Gastroesophageal sphincter (tissue), 4 donors: ENCODE measurements around the gene CLASP2. TPM values are rescaled to one million over a fixed set of nuclear protein-coding genes. Genes with fewer than 3 reads are reported as not detected.
A peak's percentile ranks its signal among the peaks of the same experiment; 100 is the strongest.

Experiments
- ATAC-seq: fragments of 150-250 bp; one replicate; pipeline ENCODE4 v1.9.1; 2016; ENCODE audit warnings: mild to moderate bottlenecking, moderate library complexity
- H3K27ac ChIP-seq, 4 donors: fragments of 200-600 bp; sonication (generic) in 3 of 4; 1 replicate in 3 of 4; 2 replicates in 1 of 4; pipeline ENCODE4 v1.5.1; 2016 to 2019
- H3K27me3 ChIP-seq: fragments of 200-600 bp; sonication (generic); one replicate; pipeline ENCODE4 v1.5.1; 2019
- H3K36me3 ChIP-seq, 2 donors: fragments of 200-600 bp; sonication (generic); one replicate each; pipeline ENCODE4 v1.5.1; 2019; ENCODE audit warnings: control low read depth in 1 of 2
- H3K4me1 ChIP-seq, 3 donors: fragments of 200-600 bp; sonication (generic); 1 replicate in 2 of 3; 2 replicates in 1 of 3; pipeline ENCODE4 v1.5.1; 2016 to 2019; ENCODE audit warnings: control low read depth in 2 of 3
- H3K4me3 ChIP-seq, 2 donors: fragments of 200-600 bp; sonication (generic); one replicate each; pipeline ENCODE4 v1.5.1; 2019; ENCODE audit warnings: mild to moderate bottlenecking in 1 of 2, moderate library complexity in 1 of 2
- H3K9me3 ChIP-seq, 3 donors: fragments of 200-600 bp; sonication (generic); one replicate each; pipeline ENCODE4 v1.5.1; 2017 to 2019; ENCODE audit warnings: control low read depth in 2 of 3
- CTCF ChIP-seq, 4 experiments: fragments of 200-600 bp in 2 of 4; fragments of 450-650 bp in 2 of 4; sonication (generic) in 1 of 4; IDR thresholded peaks; one replicate each; pipeline ENCODE4 v1.5.1; 2017 to 2019; ENCODE audit warnings: antibody characterized with exemption in 4 of 4, mild to moderate bottlenecking in 2 of 4, moderate library complexity in 2 of 4
- EP300 ChIP-seq: sonication (generic); formaldehyde crosslinking; IDR thresholded peaks from one replicate; pipeline ENCODE4 v1.6.1; 2017; ENCODE audit warnings: antibody characterized with exemption, mild to moderate bottlenecking
- POLR2A ChIP-seq, 2 donors: fragments of 450-650 bp; IDR thresholded peaks; one replicate each; pipeline ENCODE4 v1.6.1; 2017; ENCODE audit warnings: antibody characterized with exemption in 2 of 2, mild to moderate bottlenecking in 2 of 2, moderate library complexity in 1 of 2
- POLR2AphosphoS5 ChIP-seq: sonication (generic); formaldehyde crosslinking; IDR thresholded peaks from one replicate; pipeline ENCODE4 v1.6.1; 2017; ENCODE audit warnings: antibody characterized with exemption
- WGBS, 2 donors: methylation state at CpG; one replicate each; pipeline ENCODE4 v1.1.5; 2018; ENCODE audit warnings: low coverage in 1 of 2; 5-methylcytosine and 5-hydroxymethylcytosine counted together
- total RNA-seq, 4 donors: library from RNA; depleted of rRNA; stranded (reverse); fragments of >200 nt; gene quantifications; one replicate each; pipeline ENCODE4 v1.1.0, GENCODE V29; 2016

Gene CLASP2
- total RNA-seq, 4 donors from 2014 or later, result 45.3 to 90.7 (median 54.1) TPM

GRCh38 chr3:33729993-33730392 is 11.9 kb upstream of the CLASP2 start:
- no peak for ATAC-seq
- Histone ChIP-seq H3K36me3 (no peaks in the 10 kb centered on the region), H3K4me1 (no peaks in the 10 kb centered on the region), H3K4me3 (no peak overlapping the region), H3K27me3 (no peaks in the 10 kb centered on the region), H3K9me3 (no peaks in the 10 kb centered on the region), H3K27ac (no peak overlapping the region)
- 82 to 87% methylated on average over 3 of the region's 3 CpGs for WGBS, 2 donors
- no peak for TF ChIP-seq CTCF (IDR thresholded peaks at IDR 0.05)
- no peak for TF ChIP-seq EP300
- no peak for TF ChIP-seq POLR2A (IDR thresholded peaks at IDR 0.05)
- no peak for TF ChIP-seq POLR2AphosphoS5

- WGBS, 2 donors, result 90 to 100% methylated on average over 2 of the region's 2 CpGs
- no peak for ATAC-seq
- Histone ChIP-seq H3K4me1 (no peaks in the 10 kb centered on the region), H3K27me3 (no peaks in the 10 kb centered on the region), H3K9me3 (no peaks in the 10 kb centered on the region), H3K27ac (no peak overlapping the region), H3K36me3 (no peaks in the 10 kb centered on the region), H3K4me3 (no peak overlapping the region)
- TF ChIP-seq POLR2AphosphoS5, result no peak
- TF ChIP-seq CTCF (IDR thresholded peaks at IDR 0.05), result no peak
Measured at GRCh38 chr3:33724256-33724655, 6.2 kb upstream of the CLASP2 start.

GRCh38 chr3:33722626-33723370 is 4.7 kb upstream of the CLASP2 start:
- Histone ChIP-seq H3K4me3 (no peak overlapping the region), H3K4me1 (no peaks in the 10 kb centered on the region), H3K27me3 (no peaks in the 10 kb centered on the region), H3K27ac (no peak overlapping the region), H3K9me3 (no peaks in the 10 kb centered on the region), H3K36me3 (no peaks in the 10 kb centered on the region)
- WGBS, 2 donors, result 39 to 45% methylated on average over 2 of the region's 2 CpGs
- no peak for TF ChIP-seq POLR2A (IDR thresholded peaks at IDR 0.05)
- TF ChIP-seq EP300, result no peak
- no peak for TF ChIP-seq POLR2AphosphoS5
- no peak for TF ChIP-seq CTCF (IDR thresholded peaks at IDR 0.05)
- ATAC-seq, result no peak

- Histone ChIP-seq H3K4me1 (no peaks in the 10 kb centered on the region), H3K36me3 (no peaks in the 10 kb centered on the region), H3K4me3 (no peak overlapping the region), H3K27ac (no peak overlapping the region), H3K9me3 (no peaks in the 10 kb centered on the region), H3K27me3 (no peaks in the 10 kb centered on the region)
- WGBS, 2 donors, result 83 to 100% methylated on average over 1 of the region's 1 CpG
- TF ChIP-seq EP300 (no peak), POLR2A (IDR thresholded peaks at IDR 0.05) (no peak), POLR2AphosphoS5 (no peak), CTCF (IDR thresholded peaks at IDR 0.05) (no peak)
- no peak for ATAC-seq
Measured at GRCh38 chr3:33722191-33722590, 4.1 kb upstream of the CLASP2 start.

GRCh38 chr3:33718595-33718907 is 497 bp upstream of the CLASP2 start:
- peaks cover 0 to 15% (median 4%) of the 10 kb centered on the region in 3 donors for H3K4me1 ChIP-seq
- no peak for ATAC-seq
- no peak for TF ChIP-seq POLR2AphosphoS5
- no peak for TF ChIP-seq CTCF (IDR thresholded peaks at IDR 0.05)
- TF ChIP-seq POLR2A (IDR thresholded peaks at IDR 0.05), result no peak
- no peak for TF ChIP-seq EP300
- H3K4me3 ChIP-seq, result peak overlapping the region; percentile 78 to 85
- H3K27ac ChIP-seq, result peak overlapping the region; percentile 94 to 98 (median 98)
- 0 to 5% methylated on average over 7 of the region's 7 CpGs for WGBS, 2 donors
- H3K36me3 ChIP-seq, result no peaks in the 10 kb centered on the region
- H3K9me3 ChIP-seq, result no peaks in the 10 kb centered on the region
- H3K27me3 ChIP-seq, result no peaks in the 10 kb centered on the region
